Body of pancreas (tissue), 4 donors: ENCODE data around the gene ZNF692. TPM values are rescaled to one million over a fixed set of nuclear protein-coding genes. Genes with fewer than 3 reads are reported as not detected.
A peak's percentile ranks its signal among the peaks of the same experiment; 100 is the strongest.

Experiments
- ATAC-seq: fragments of 150-250 bp; one replicate; pipeline ENCODE4 v1.9.1; 2016
- DNase-seq, 4 donors: peaks; one replicate each; pipeline ENCODE4 v3.0.0-alpha.2; 2019
- H3K27ac ChIP-seq, 4 donors: fragments of 200-600 bp; sonication (generic); 1 replicate in 3 of 4; 2 replicates in 1 of 4; pipeline versions ENCODE4 v1.5.1 to v1.6.1; 2016 to 2019; ENCODE audit warnings: mild to moderate bottlenecking in 1 of 4, mixed read lengths in 1 of 4, moderate library complexity in 1 of 4
- H3K27me3 ChIP-seq, 2 donors: fragments of 200-600 bp; sonication (generic); one replicate each; pipeline ENCODE4 v1.6.0; 2016; ENCODE audit warnings: mild to moderate bottlenecking in 1 of 2
- H3K36me3 ChIP-seq, 2 donors: fragments of 200-600 bp; sonication (generic); replicated peaks in 1 of 2; 2 replicates each; pipeline ENCODE4 v1.5.1; 2016; ENCODE audit warnings: low read depth in 2 of 2; ENCODE audit not compliant: insufficient read depth in 1 of 2
- H3K4me1 ChIP-seq: fragments of 200-600 bp; sonication (generic); one replicate; pipeline ENCODE4 v1.6.0; 2016
- H3K4me3 ChIP-seq, 2 donors: fragments of 200-600 bp; sonication (generic); 1 replicate in 1 of 2; 2 replicates in 1 of 2; pipeline ENCODE4 v1.5.1; 2016 to 2019
- H3K9me3 ChIP-seq, 3 donors: fragments of 200-600 bp; sonication (generic); 1 replicate in 2 of 3; 2 replicates in 1 of 3; pipeline ENCODE4 v1.5.1; 2016
- POLR2A ChIP-seq, 3 donors: fragments of 450-650 bp; IDR thresholded peaks; one replicate each; pipeline ENCODE4 v1.6.1; 2016; ENCODE audit warnings: antibody characterized with exemption in 3 of 3, mild to moderate bottlenecking in 2 of 3
- WGBS, 2 donors: methylation state at CpG; one replicate each; pipeline ENCODE4 v1.1.5; 2017; 5-methylcytosine and 5-hydroxymethylcytosine counted together
- intact Hi-C: fragments of 100-400 bp; cut with DNase I; formaldehyde crosslinking; loops from one replicate; pipeline ENCODE4 v1.15.1; 2023
- total RNA-seq, 2 donors: library from RNA; depleted of rRNA; stranded (reverse); fragments of >200 nt; gene quantifications; one replicate each; pipeline ENCODE4 v1.1.0, GENCODE V29; 2016
- TF ChIP-seq, protein P1 (sequence below), 7 experiments: fragments of 450-650 bp in 4 of 7; fragments of 200-600 bp in 3 of 7; sonication (generic) in 3 of 7; IDR thresholded peaks; one replicate each; pipeline ENCODE4 v1.5.1; 2016 to 2019; ENCODE audit warnings: antibody characterized with exemption in 7 of 7

ZNF692 gene
- total RNA-seq, 2 donors from 2014 or later, result 35.8 to 128 TPM

DNA sequence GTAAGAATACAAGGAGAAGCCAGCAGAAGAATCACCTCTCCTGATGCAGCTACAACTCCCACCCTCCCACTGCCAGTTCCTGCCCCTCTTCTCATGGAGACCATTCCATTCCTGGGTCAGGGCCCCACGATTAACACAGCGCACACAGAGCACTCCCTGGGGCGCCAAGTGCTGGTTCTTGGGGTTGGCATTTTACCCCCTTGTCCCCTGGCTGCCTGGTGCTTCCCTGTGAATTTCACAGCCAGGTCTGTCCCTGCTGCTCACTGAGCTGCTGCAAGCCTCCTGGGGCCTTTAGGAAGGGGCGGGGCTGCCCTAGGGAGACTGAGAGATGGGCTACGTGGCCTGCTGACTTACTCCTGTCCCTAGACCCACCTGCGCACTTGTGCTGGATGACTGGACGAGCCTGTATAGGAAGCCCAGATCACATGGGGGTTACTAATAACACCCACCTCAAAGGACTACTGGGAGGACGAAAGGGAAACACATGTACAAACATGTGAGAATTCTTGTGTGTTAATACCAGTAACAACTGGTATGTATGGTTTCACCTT lies 16.0 kb downstream of the ZNF692 start:
- intact Hi-C loops, result no loop called here
- Histone ChIP-seq H3K27me3 (no peaks in the 10 kb centered on the region), H3K9me3 (no peaks in the 10 kb centered on the region), H3K4me1 (peaks cover 42% of the 10 kb centered on the region), H3K36me3 (peaks cover 5 to 8% of the 10 kb centered on the region in 2 donors), H3K27ac (no peak overlapping the region), H3K4me3 (no peak overlapping the region)
- WGBS, 2 donors, result 84 to 87% methylated on average over 7 to 8 of the region's 8 CpGs
- DNase-seq (no peak), ATAC-seq (no peak)
- TF ChIP-seq, protein P1, sequence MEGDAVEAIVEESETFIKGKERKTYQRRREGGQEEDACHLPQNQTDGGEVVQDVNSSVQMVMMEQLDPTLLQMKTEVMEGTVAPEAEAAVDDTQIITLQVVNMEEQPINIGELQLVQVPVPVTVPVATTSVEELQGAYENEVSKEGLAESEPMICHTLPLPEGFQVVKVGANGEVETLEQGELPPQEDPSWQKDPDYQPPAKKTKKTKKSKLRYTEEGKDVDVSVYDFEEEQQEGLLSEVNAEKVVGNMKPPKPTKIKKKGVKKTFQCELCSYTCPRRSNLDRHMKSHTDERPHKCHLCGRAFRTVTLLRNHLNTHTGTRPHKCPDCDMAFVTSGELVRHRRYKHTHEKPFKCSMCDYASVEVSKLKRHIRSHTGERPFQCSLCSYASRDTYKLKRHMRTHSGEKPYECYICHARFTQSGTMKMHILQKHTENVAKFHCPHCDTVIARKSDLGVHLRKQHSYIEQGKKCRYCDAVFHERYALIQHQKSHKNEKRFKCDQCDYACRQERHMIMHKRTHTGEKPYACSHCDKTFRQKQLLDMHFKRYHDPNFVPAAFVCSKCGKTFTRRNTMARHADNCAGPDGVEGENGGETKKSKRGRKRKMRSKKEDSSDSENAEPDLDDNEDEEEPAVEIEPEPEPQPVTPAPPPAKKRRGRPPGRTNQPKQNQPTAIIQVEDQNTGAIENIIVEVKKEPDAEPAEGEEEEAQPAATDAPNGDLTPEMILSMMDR (IDR thresholded peaks at IDR 0.05), result no peak
- TF ChIP-seq POLR2A (IDR thresholded peaks at IDR 0.05), result no peak

GRCh38 chr1:248841702-248842395 lies 17.0 kb downstream of the ZNF692 start:
- Histone ChIP-seq H3K4me1 (peaks cover 50% of the 10 kb centered on the region), H3K4me3 (no peak overlapping the region), H3K36me3 (peaks cover 0 to 8% of the 10 kb centered on the region in 2 donors), H3K27me3 (no peaks in the 10 kb centered on the region), H3K9me3 (no peaks in the 10 kb centered on the region), H3K27ac (no peak overlapping the region)
- WGBS, 2 donors, result 57 to 61% methylated on average over 10 to 12 of the region's 12 CpGs
- intact Hi-C loops, result no loop called here
- no peak for ATAC-seq
- DNase-seq, result peak in 3 of 4 donors; percentile 21 to 44 (median 43)
- TF ChIP-seq, protein P1 (IDR thresholded peaks at IDR 0.05), result peak in 6 of 7 experiments; percentile 13 to 41 (median 34)
- TF ChIP-seq POLR2A (IDR thresholded peaks at IDR 0.05), result no peak

DNA sequence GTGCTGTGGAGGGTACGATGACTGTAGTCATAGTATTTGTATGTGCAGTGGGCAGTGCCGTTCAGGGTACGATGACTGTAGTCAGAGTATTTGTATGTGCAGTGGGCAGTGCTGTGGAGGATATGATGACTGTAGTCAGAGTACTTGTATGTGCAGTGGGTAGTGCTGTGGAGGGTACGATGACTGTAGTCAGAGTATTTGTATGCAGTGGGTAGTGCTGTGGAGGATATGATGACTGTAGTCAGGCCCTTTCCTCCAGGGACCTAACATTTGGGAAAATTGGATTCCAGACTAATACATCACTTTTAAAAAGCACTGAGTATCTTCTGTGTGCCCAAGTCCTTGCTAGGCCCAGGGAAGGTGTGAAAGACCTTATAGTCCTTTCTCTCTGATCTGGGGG lies 17.9 kb downstream of the ZNF692 start:
- TF ChIP-seq, protein P1 (IDR thresholded peaks at IDR 0.05), result no peak
- TF ChIP-seq POLR2A (IDR thresholded peaks at IDR 0.05), result no peak
- DNase-seq, result no peak
- Histone ChIP-seq H3K27ac (no peak overlapping the region), H3K4me1 (peaks cover 51% of the 10 kb centered on the region), H3K27me3 (no peaks in the 10 kb centered on the region), H3K9me3 (no peaks in the 10 kb centered on the region), H3K36me3 (peaks cover 0 to 4% of the 10 kb centered on the region in 2 donors), H3K4me3 (no peak overlapping the region)
- ATAC-seq, result no peak
- intact Hi-C loops, result no loop called here
- 87 to 88% methylated on average over 4 of the region's 4 CpGs for WGBS, 2 donors

DNA sequence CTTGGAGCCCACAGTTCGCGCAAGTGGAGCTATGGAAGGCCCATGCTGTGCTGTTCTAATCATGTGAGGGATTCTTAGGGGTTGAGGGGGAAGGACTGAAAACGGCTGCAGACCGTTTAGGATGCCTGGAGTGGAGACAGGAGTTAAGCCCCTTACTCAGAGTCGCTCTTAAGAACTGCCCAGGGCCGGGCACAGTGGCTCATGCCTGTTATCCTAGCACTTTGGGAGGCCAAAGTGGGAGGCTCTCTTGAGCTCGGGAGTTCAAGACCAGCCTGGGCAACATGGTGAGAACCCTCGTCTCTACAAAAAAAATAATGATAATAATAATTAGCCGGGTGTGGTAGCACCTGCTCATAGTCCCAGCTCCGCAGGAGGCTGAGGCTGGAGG lies 19.7 kb downstream of the ZNF692 start:
- no peak for DNase-seq
- TF ChIP-seq POLR2A (IDR thresholded peaks at IDR 0.05), result no peak
- TF ChIP-seq, protein P1 (IDR thresholded peaks at IDR 0.05), result no peak
- H3K4me1 ChIP-seq, result peaks cover 51% of the 10 kb centered on the region
- intact Hi-C loops, result no loop called here
- H3K9me3 ChIP-seq, result no peaks in the 10 kb centered on the region
- H3K4me3 ChIP-seq, result peak overlapping the region; percentile 46 to 71
- H3K36me3 ChIP-seq, result no peaks in the 10 kb centered on the region
- H3K27ac ChIP-seq, result peak overlapping the region; percentile 94 to 100 (median 100)
- no peak for ATAC-seq
- no peaks in the 10 kb centered on the region for H3K27me3 ChIP-seq
- 1 to 7% methylated on average over 10 of the region's 10 CpGs for WGBS, 2 donors
